ENCODE results near the gene SLC7A7.
"Not testable (repeated sequence)": the region's sequence is repeated elsewhere in the genome, so short reads cannot be mapped to it uniquely, and the experiment has no call there.

SLC7A7 gene

GRCh38 chr14:22766457-22767322, 48.5 kb downstream of the SLC7A7 start, which contains the start of gene OXA1L:
Gene OXA1L (plus strand): TSS chr14:22766688. CDS start chr14:22766702, 14 bp downstream.
- TF ChIP-seq, protein P1, sequence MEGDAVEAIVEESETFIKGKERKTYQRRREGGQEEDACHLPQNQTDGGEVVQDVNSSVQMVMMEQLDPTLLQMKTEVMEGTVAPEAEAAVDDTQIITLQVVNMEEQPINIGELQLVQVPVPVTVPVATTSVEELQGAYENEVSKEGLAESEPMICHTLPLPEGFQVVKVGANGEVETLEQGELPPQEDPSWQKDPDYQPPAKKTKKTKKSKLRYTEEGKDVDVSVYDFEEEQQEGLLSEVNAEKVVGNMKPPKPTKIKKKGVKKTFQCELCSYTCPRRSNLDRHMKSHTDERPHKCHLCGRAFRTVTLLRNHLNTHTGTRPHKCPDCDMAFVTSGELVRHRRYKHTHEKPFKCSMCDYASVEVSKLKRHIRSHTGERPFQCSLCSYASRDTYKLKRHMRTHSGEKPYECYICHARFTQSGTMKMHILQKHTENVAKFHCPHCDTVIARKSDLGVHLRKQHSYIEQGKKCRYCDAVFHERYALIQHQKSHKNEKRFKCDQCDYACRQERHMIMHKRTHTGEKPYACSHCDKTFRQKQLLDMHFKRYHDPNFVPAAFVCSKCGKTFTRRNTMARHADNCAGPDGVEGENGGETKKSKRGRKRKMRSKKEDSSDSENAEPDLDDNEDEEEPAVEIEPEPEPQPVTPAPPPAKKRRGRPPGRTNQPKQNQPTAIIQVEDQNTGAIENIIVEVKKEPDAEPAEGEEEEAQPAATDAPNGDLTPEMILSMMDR (IDR thresholded peaks at IDR 0.05; ENCODE audit: insufficient read depth, missing control alignments) = no peak
- DNase-seq (ENCODE audit: insufficient read length, low spot score) (peak; percentile 53), FAIRE-seq (no peak)

DNA sequence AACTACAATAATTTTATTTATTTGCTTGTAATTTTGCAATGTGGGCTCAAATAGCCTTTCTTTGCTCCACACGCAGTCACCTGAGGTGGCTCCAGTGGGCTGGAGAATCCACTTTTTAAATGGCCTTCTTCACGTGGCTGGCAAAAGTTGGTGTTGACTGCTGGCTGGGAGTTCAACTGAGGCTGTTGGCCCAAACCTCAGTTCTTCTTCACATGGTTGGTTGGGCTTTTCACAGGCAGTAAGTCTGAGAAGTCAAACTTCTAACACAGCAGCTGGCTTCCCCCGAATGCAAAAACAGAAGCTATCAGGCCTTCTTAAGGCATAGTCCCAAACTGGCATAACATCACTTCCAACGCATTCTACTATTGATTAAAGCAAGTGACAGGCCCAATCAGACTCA, 50.9 kb downstream of the SLC7A7 start:
- no peak for DNase-seq (ENCODE audit: insufficient read length, low spot score)
- FAIRE-seq = no peak
- TF ChIP-seq, protein P1 (IDR thresholded peaks at IDR 0.05; ENCODE audit: insufficient read depth, missing control alignments) = no peak

DNA sequence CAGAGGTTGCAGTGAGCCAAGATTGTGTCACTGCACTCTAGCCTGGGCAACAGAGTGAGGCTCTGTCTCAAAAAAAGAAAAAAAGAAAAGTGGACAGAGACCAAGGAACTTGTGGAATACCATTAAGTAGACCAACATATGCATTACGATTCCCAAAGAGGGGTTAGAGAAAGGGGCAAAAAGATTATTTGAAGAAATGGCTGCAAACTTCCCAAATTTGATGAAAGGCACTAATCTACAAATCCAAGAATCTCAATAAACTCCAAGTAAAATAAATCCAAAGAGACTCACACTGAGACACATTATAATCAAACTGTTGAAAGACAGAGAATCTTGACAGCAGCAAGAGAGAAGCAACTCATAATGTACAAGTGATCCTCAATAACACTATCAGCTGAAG, 53.5 kb downstream of the SLC7A7 start:
- no peak for DNase-seq (ENCODE audit: insufficient read length, low spot score)
- no peak for FAIRE-seq
- TF ChIP-seq, protein P1 (IDR thresholded peaks at IDR 0.05; ENCODE audit: insufficient read depth, missing control alignments) = no peak

DNA sequence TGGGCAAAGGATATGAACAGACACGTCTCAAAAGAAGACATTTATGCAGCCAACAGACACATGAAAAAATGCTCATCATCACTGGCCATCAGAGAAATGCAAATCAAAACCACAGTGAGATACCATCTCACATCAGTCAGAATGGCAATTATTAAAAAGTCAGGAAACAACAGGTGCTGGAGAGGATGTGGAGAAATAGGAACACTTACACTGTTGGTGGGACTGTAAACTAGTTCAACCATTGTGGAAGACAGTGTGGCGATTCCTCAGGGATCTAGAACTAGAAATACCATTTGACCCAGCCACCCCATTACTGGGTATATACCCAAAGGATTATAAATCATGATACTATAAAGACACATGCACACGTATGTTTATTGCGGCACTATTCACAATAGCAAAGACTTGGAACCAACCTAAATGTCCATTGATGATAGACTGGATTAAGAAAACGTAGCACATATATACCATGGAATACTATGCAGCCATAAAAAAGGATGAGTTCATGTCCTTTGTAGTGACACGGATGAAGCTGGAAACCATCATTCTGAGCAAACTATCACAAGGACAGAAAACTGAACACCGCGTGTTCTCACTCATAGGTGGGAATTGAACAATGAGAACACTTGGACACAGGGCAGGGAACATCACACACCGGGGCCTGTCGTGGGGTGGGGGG, 57.1 kb downstream of the SLC7A7 start:
- FAIRE-seq; DNase-seq (ENCODE audit: insufficient read length, low spot score): not testable (repeated sequence)

GRCh38 chr14:22753586-22753985, 61.6 kb downstream of the SLC7A7 start:
- DNase-seq (ENCODE audit: insufficient read length, low spot score) = no peak
- TF ChIP-seq, protein P1 (IDR thresholded peaks at IDR 0.05; ENCODE audit: insufficient read depth, missing control alignments) = no peak
- FAIRE-seq = no peak

- no peak for FAIRE-seq
- DNase-seq (ENCODE audit: insufficient read length, low spot score) = no peak
- TF ChIP-seq, protein P1 (IDR thresholded peaks at IDR 0.05; ENCODE audit: insufficient read depth, missing control alignments) = no peak
Measured at GRCh38 chr14:22752422-22752821, 62.8 kb downstream of the SLC7A7 start.

DNA sequence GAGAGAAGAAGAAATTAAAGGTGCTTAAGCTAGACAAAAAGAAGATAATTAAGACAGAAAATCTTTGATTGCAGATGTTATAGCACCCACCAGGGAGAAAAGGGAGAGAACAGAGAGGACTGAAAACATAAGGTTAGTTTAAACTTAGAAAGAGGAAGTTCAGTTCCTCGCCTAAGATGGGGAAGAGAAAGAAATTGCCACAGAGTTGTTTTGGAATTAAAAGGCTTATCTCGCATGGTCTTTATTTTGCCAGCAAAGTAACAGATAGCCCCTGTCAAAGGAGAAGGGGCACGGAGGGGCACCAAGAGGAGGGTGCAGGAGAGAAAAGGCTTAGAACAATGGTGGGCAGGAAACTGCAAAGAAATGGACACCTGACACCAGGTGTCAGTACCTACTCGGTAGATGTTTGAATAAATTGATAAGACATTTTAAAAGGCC, 66.6 kb downstream of the SLC7A7 start:
- TF ChIP-seq, protein P1 (IDR thresholded peaks at IDR 0.05; ENCODE audit: insufficient read depth, missing control alignments) = no peak
- DNase-seq (ENCODE audit: insufficient read length, low spot score) (no peak), FAIRE-seq (no peak)

Data from D721Med (cell line).